Ovary (tissue), 3 donors: Measurements from ENCODE around the gene TNIK.

Source experiments
- CTCF ChIP-seq, 3 donors: fragments of 450-650 bp in 2 of 3; fragments of 200-600 bp in 1 of 3; IDR thresholded peaks; one replicate each; pipeline versions ENCODE4 v1.5.1 to v1.8.0; 2016 to 2022; ENCODE audit warnings: antibody characterized with exemption in 3 of 3, mild to moderate bottlenecking in 1 of 3
- EP300 ChIP-seq: sonication (generic); formaldehyde crosslinking; IDR thresholded peaks from one replicate; pipeline ENCODE4 v1.6.1; 2017; ENCODE audit warnings: antibody characterized with exemption
- donor health status: DM: no; HTN: no; CAD: no.

GRCh38 chr3:171155122-171155700, 305.0 kb downstream of the TNIK start:
- TF ChIP-seq CTCF (IDR thresholded peaks at IDR 0.05) (no peak), EP300 (no peak)
